NT2/D1 (cell line): ENCODE results near the gene MYO5B.

ENCODE experiments used
- DNase-seq: peaks from one replicate; pipeline ENCODE4 v3.0.0-alpha.2; 2011; ENCODE audit warnings: low read depth, low spot score
- H3K27me3 ChIP-seq: 2 replicates; pipeline ENCODE4 v1.6.0; 2011; ENCODE audit warnings: mild to moderate bottlenecking; ENCODE audit not compliant: insufficient read length, insufficient read depth
- H3K36me3 ChIP-seq: 2 replicates; pipeline ENCODE4 v1.6.1; 2011; ENCODE audit warnings: mild to moderate bottlenecking, low read length, mixed read lengths; ENCODE audit not compliant: insufficient read depth, insufficient read length
- H3K4me1 ChIP-seq: 2 replicates; pipeline ENCODE4 v1.5.1; 2011; ENCODE audit not compliant: insufficient read depth, insufficient read length
- H3K4me3 ChIP-seq: 2 replicates; pipeline ENCODE4 v1.5.1; 2011; ENCODE audit warnings: low read depth; ENCODE audit not compliant: insufficient read length
- H3K9ac ChIP-seq: 2 replicates; pipeline ENCODE4 v1.6.0; 2011; ENCODE audit warnings: low read depth; ENCODE audit not compliant: insufficient read length
- H3K9me3 ChIP-seq: 2 replicates; pipeline ENCODE4 v1.5.1; 2011; ENCODE audit warnings: mild to moderate bottlenecking, low read length; ENCODE audit not compliant: insufficient read depth
- SUZ12 ChIP-seq: IDR thresholded peaks from 2 replicates; pipeline ENCODE4 v1.6.1; 2011; ENCODE audit not compliant: insufficient read length, insufficient read depth; ENCODE audit errors: extremely low read depth
- YY1 ChIP-seq: IDR thresholded peaks from 2 replicates; pipeline ENCODE4 v1.6.1; 2011; ENCODE audit not compliant: insufficient read length, insufficient read depth
- ZNF274 ChIP-seq: IDR thresholded peaks from 2 replicates; pipeline ENCODE4 v1.6.1; 2011; ENCODE audit warnings: mild to moderate bottlenecking, low read depth, low read length

Gene MYO5B

DNA sequence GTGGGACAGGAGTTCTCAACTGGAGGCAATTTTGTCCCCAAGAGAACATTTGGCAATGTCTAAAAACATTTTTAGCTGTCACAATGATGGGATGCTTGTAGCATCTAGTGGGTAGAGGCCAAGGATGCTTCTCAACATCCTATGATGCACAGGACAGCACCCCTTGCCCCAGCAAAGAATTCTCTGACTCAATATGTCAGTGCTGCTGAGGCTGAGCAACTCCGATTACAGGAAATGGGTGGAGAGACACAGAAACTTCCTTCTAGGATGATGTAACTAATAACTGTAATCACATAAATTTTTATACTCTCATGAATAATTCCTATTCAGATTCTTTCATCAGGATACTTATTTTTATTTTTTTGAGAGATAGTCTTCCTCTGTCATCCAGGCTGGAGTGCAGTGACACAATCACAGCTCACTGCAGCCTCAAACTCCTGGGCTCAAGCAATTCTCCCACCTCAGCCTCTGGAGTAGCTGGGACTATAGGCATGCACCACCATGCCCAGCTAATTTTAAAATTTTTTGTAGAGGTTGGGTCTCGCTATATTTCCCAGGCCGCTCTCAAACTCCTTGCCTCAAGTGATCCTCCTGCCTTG lies 261.3 kb downstream of the MYO5B start:
- H3K36me3 ChIP-seq = no peaks in the 10 kb centered on the region
- TF ChIP-seq SUZ12 (no peak), YY1 (no peak), ZNF274 (no peak)
- H3K4me3 ChIP-seq = no peak overlapping the region
- DNase-seq = no peak
- H3K9ac ChIP-seq = no peak overlapping the region
- H3K27me3 ChIP-seq = no peaks in the 10 kb centered on the region
- no peaks in the 10 kb centered on the region for H3K9me3 ChIP-seq
- no peaks in the 10 kb centered on the region for H3K4me1 ChIP-seq

DNA sequence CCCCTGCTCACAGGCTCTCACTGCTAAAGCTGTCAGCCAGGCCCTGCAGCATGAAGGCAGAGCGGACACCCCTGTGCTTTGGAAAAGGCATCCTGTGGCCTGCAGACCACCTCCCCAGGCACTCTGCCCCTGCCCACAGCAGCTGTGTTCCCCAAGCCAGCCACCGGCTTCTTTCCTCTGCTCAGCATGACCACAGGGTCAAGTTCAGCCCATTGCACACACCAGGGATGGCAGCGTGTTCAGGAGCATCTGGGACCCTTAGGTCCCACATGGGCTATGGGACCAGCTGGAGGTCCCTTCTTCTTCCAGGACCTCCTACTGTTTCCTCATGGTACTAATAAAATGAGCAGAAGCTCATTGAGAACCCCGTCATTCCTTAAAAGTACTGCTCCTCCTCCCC lies 263.2 kb downstream of the MYO5B start:
- Histone ChIP-seq H3K4me3 (no peak overlapping the region), H3K9ac (no peak overlapping the region), H3K9me3 (no peaks in the 10 kb centered on the region), H3K36me3 (no peaks in the 10 kb centered on the region), H3K27me3 (no peaks in the 10 kb centered on the region), H3K4me1 (no peaks in the 10 kb centered on the region)
- no peak for DNase-seq
- TF ChIP-seq ZNF274 = no peak
- TF ChIP-seq SUZ12 = no peak
- TF ChIP-seq YY1 = no peak

DNA sequence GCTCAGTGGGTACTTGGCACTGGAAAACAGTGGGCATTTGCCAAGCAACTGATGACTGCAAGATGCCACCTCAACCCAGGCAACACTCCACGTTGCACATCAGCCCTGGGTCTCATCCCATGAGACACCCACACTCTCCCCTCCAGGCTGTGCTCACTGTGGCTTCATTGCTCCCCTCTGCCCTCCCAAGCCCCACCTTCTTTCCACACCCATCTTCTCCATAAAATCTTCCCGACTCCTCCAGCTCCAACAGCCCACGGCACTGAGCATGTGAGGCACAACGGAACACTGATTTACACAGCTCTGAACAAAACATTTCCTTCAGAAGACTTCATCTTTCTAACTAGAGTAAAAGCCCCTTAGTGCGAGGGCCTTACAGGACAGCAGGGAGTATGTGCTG lies 263.8 kb downstream of the MYO5B start:
- H3K9ac ChIP-seq = no peak overlapping the region
- no peaks in the 10 kb centered on the region for H3K9me3 ChIP-seq
- H3K4me3 ChIP-seq = no peak overlapping the region
- no peak for DNase-seq
- H3K36me3 ChIP-seq = no peaks in the 10 kb centered on the region
- no peaks in the 10 kb centered on the region for H3K4me1 ChIP-seq
- TF ChIP-seq YY1 (no peak), SUZ12 (no peak), ZNF274 (no peak)
- H3K27me3 ChIP-seq = no peaks in the 10 kb centered on the region

DNA sequence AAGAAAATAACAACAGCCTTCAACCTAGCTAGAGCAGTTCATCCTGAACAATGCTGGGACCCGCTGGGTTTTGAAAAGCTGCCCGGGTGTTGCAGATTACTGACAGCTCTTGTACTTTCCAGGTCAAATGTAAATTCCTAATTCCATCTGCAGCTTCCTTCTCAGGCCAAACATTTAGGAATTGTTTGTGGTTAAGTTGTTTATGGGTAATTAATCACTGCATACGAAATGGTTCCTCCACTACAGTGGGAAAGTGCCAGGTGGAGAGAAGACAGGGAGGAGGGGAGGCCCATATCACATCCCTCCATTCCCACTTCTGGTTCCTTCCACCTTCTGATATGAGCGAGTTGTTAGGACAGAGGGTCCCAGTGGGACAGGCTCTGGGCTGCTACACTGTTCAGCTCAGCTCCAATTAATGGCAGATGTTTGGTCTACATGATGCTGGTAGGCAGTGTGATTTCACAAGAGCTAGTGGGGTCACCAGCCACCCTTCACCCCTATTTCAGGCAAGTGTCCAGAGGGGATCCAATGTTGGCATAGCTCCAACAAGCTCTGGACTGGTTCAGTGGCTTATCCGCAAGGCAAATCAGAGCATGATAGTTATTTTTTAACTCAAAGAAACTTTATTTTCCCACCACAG lies 268.7 kb downstream of the MYO5B start:
- Histone ChIP-seq H3K27me3 (no peaks in the 10 kb centered on the region), H3K36me3 (no peaks in the 10 kb centered on the region), H3K9ac (no peak overlapping the region), H3K4me3 (no peak overlapping the region), H3K4me1 (no peaks in the 10 kb centered on the region), H3K9me3 (no peaks in the 10 kb centered on the region; the same call in 1 of the 2 replicates)
- TF ChIP-seq SUZ12 = no peak
- no peak for TF ChIP-seq ZNF274
- DNase-seq = no peak

DNA sequence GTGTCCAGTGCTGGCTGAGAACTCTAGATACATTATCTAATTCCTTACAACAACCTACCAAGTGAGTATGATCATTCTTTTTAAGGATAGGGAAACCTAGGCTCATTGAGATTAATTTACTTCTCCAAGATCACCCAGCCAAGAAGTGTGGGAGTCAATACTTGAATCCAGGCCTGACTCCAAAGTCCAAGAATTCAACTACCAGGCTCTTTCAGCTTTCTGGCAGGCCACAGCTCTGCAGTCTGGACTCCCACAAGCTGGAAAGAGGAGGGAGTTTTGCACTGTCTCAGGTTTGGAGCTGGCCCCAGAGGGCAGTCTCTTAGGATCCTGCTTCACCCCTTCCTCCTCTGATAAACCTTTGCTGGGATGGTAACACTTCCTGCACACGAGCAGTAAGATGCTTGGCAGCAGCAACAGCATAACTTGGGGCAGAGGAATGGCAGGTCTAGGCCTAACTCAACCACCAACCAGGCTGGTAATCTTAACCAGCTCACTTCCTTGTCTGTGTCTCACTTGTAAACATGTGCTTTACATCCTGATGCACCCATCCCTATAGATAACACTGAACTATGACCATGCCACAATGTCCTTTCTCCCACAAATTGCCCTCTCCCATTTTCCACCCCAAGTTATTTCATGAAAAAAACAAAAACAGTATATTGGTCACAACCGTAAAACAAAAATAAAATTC lies 270.5 kb downstream of the MYO5B start:
- H3K4me3 ChIP-seq = no peak overlapping the region
- no peaks in the 10 kb centered on the region for H3K27me3 ChIP-seq
- H3K36me3 ChIP-seq = no peaks in the 10 kb centered on the region
- H3K4me1 ChIP-seq = no peaks in the 10 kb centered on the region
- TF ChIP-seq SUZ12 (no peak), ZNF274 (no peak)
- DNase-seq = no peak
- H3K9ac ChIP-seq = no peak overlapping the region
- no peaks in the 10 kb centered on the region; the same call in 1 of the 2 replicates for H3K9me3 ChIP-seq

DNA sequence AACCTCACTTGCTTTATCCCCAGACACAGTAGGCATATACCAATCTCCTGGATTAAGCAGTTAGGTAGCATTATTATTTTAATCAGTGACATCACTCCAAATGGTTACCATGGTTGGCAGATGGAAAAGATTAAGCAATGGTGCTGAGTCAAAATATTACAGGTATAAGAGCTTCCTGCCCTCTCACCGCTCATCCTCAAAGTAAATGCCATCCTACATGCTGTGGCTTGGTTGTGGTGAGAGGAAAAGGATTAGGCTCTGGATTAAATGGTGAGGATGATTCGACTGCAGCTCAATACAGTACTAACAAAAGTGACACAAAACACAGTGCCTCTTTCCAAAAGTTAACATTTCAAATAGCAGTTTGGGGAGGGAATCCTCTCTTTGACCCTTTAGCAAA lies 272.7 kb downstream of the MYO5B start:
- H3K4me3 ChIP-seq = no peak overlapping the region

DNA sequence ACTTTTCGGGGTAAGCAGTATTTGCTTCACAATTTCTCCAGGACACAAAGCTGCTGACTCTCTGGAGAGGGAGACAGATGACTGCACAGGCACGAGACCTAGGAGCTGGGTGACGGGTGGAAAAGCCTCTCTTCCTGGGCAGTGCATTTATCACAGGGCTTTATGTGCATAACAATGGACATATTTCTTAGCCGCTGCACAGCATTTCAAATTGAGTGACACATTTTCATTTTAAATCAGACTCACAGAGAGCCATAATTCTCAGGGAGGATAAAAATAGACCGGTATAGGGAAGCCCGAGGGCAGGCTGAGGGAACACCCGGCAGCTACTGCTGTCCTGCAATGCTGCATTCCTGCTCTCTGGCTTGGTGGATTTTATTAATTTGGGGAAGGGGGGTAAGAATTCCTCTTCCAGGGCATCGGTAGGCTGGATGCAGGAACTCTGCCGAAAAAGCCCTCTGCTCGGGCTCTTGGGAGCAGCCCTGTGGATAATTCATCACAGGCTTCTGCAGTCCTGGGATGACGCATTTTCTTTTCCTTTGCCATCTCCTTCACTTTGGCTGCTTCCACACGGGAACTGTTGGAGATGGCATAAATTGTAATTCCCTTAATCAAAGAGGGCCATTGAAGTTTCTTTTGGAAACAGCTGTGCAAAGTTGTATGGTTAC lies 273.5 kb downstream of the MYO5B start:
- H3K4me3 ChIP-seq = no peak overlapping the region
- no peaks in the 10 kb centered on the region for H3K27me3 ChIP-seq
- no peak overlapping the region for H3K9ac ChIP-seq
- TF ChIP-seq SUZ12 = no peak
- no peak for TF ChIP-seq YY1
- no peak for TF ChIP-seq ZNF274
- H3K4me1 ChIP-seq = no peaks in the 10 kb centered on the region
- DNase-seq = no peak
- H3K9me3 ChIP-seq = no peaks in the 10 kb centered on the region; the same call in 1 of the 2 replicates
- no peaks in the 10 kb centered on the region for H3K36me3 ChIP-seq

More for the DNA sequence above, 272.7 kb downstream of the MYO5B start:
- no peaks in the 10 kb centered on the region for H3K4me1 ChIP-seq
- H3K9ac ChIP-seq = no peak overlapping the region
- no peaks in the 10 kb centered on the region for H3K27me3 ChIP-seq
- H3K36me3 ChIP-seq = no peaks in the 10 kb centered on the region
- no peak for DNase-seq
- no peak for TF ChIP-seq YY1
- TF ChIP-seq ZNF274 = no peak
- TF ChIP-seq SUZ12 = no peak
- H3K9me3 ChIP-seq = no peaks in the 10 kb centered on the region; the same call in 1 of the 2 replicates
